Astrocyte (in vitro differentiated cells and primary cell): ENCODE measurements around the gene POLR3B. TPM values are rescaled to one million over a fixed set of nuclear protein-coding genes. Genes with fewer than 3 reads are reported as not detected.
"Not testable (repeated sequence)": the region's sequence is repeated elsewhere in the genome, so short reads cannot be mapped to it uniquely, and the experiment has no call there.

ENCODE experiments used
- DNase-seq: peaks from one replicate; pipeline ENCODE4 v3.0.0-alpha.2; 2010; ENCODE audit warnings: low read depth
- FAIRE-seq: peaks from 2 replicates; lab custom pipeline; 2011; peaks lifted over from hg19 to GRCh38; lab: Jason Lieb, UNC
- H2AFZ ChIP-seq: 2 replicates; pipeline ENCODE4 v1.6.0; 2012; ENCODE audit warnings: low read depth, low read length, inconsistent platforms
- H3K27ac ChIP-seq: 2 replicates; pipeline ENCODE4 v1.5.1; 2011; ENCODE audit warnings: low read depth, low read length, inconsistent platforms
- H3K27me3 ChIP-seq: 2 replicates; pipeline ENCODE4 v1.6.0; 2011; ENCODE audit warnings: low read length, inconsistent platforms; ENCODE audit not compliant: insufficient read depth
- H3K36me3 ChIP-seq: 2 replicates; pipeline ENCODE4 v1.5.1; 2011; ENCODE audit warnings: low read length, inconsistent platforms; ENCODE audit not compliant: insufficient read depth
- H3K4me1 ChIP-seq: 2 replicates; pipeline ENCODE4 v1.5.1; 2011; ENCODE audit warnings: low read length, inconsistent platforms; ENCODE audit not compliant: insufficient read depth
- H3K4me2 ChIP-seq: 2 replicates; pipeline ENCODE4 v1.6.0; 2012; ENCODE audit warnings: low read length, inconsistent platforms
- H3K4me3 ChIP-seq: 2 replicates; pipeline ENCODE4 v1.5.1; 2011; ENCODE audit warnings: low read depth, mild to moderate bottlenecking, low read length, inconsistent platforms; ENCODE audit not compliant: insufficient read depth
- H3K79me2 ChIP-seq: 2 replicates; pipeline ENCODE4 v1.6.0; 2012; ENCODE audit warnings: mild to moderate bottlenecking, low read length, inconsistent platforms; ENCODE audit not compliant: insufficient read depth
- H3K9ac ChIP-seq: 2 replicates; pipeline ENCODE4 v1.6.0; 2012; ENCODE audit warnings: mild to moderate bottlenecking, low read length, inconsistent platforms
- H3K9me3 ChIP-seq: 2 replicates; pipeline ENCODE4 v1.5.1; 2012; ENCODE audit warnings: low read depth, mild to moderate bottlenecking, low read length, inconsistent platforms; ENCODE audit not compliant: insufficient read depth
- H4K20me1 ChIP-seq: 2 replicates; pipeline ENCODE4 v1.6.0; 2012; ENCODE audit warnings: low read length, inconsistent platforms; ENCODE audit not compliant: insufficient read depth
- H3K27ac Mint-ChIP-seq: one replicate; pipeline ENCODE4 v1.8.0; 2021; ENCODE audit warnings: mild to moderate bottlenecking, mixed read lengths; ENCODE audit not compliant: unreplicated experiment
- H3K27me3 Mint-ChIP-seq: one replicate; pipeline ENCODE4 v1.8.0; 2021; ENCODE audit warnings: low read depth, mixed read lengths; ENCODE audit not compliant: unreplicated experiment
- H3K36me3 Mint-ChIP-seq: one replicate; pipeline ENCODE4 v1.8.0; 2021; ENCODE audit warnings: low read depth, mixed read lengths; ENCODE audit not compliant: unreplicated experiment
- H3K4me1 Mint-ChIP-seq: one replicate; pipeline ENCODE4 v1.8.0; 2021; ENCODE audit warnings: low read depth, mixed read lengths; ENCODE audit not compliant: unreplicated experiment
- H3K4me3 Mint-ChIP-seq: one replicate; pipeline ENCODE4 v1.8.0; 2021; ENCODE audit warnings: mild to moderate bottlenecking, moderate library complexity, mixed read lengths; ENCODE audit not compliant: unreplicated experiment
- H3K9me3 Mint-ChIP-seq: one replicate; pipeline ENCODE4 v1.8.0; 2021; ENCODE audit warnings: mild to moderate bottlenecking, mixed read lengths; ENCODE audit not compliant: unreplicated experiment
- EZH2 ChIP-seq: IDR thresholded peaks from 2 replicates; pipeline ENCODE4 v1.6.1; 2012; ENCODE audit warnings: mild to moderate bottlenecking, low read length, inconsistent platforms; ENCODE audit not compliant: insufficient read depth
- total RNA-seq: library from RNA; stranded (reverse); gene quantifications from 2 replicates; pipeline ENCODE4 v1.2.1, GENCODE V29; 2021
- TF ChIP-seq, protein P1 (sequence below): IDR thresholded peaks from 2 replicates; pipeline ENCODE4 v1.5.1; 2011; ENCODE audit warnings: low read depth, mild to moderate bottlenecking, inconsistent platforms, low read length, moderate library complexity; ENCODE audit not compliant: insufficient read depth

The POLR3B gene
- total RNA-seq, 1 donor from 2014 or later: 10.9 TPM

DNA sequence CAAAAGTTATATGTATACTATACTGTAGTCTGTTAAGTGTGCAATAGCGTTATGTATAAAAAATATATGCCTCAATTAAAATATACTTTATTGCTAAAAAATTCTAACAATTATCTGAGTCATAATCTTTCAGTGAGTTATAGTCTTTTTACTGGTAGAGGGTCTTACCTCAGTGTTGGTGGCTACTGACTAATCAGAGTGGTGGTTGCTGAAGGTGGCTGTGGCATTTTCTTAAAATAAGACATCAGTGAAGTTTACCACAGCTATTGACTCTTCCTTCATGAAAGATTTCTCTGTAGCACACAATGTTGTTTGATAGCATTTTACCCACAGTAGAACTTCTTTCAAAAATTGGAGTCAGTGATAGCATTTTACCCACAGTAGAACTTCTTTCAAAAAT is 23.4 kb downstream of the POLR3B start:
- DNase-seq (peak; percentile 24), FAIRE-seq (no peak)
- H3K36me3 ChIP-seq: peaks cover 7% of the 10 kb centered on the region
- no peak overlapping the region for H3K9ac ChIP-seq
- H3K27ac Mint-ChIP-seq: no peak overlapping the region
- no peaks in the 10 kb centered on the region for H3K9me3 ChIP-seq
- peaks cover 2% of the 10 kb centered on the region for H3K4me1 Mint-ChIP-seq
- H3K4me1 ChIP-seq: no peaks in the 10 kb centered on the region
- no peak overlapping the region for H3K4me2 ChIP-seq
- no peak overlapping the region for H3K27ac ChIP-seq
- H3K4me3 ChIP-seq: no peak overlapping the region
- H3K79me2 ChIP-seq: no peaks in the 10 kb centered on the region
- no peaks in the 10 kb centered on the region for H3K27me3 Mint-ChIP-seq
- H3K27me3 ChIP-seq: no peaks in the 10 kb centered on the region
- H3K4me3 Mint-ChIP-seq: no peak overlapping the region
- no peak overlapping the region for H2AFZ ChIP-seq
- no peak for TF ChIP-seq EZH2
- TF ChIP-seq, protein P1, sequence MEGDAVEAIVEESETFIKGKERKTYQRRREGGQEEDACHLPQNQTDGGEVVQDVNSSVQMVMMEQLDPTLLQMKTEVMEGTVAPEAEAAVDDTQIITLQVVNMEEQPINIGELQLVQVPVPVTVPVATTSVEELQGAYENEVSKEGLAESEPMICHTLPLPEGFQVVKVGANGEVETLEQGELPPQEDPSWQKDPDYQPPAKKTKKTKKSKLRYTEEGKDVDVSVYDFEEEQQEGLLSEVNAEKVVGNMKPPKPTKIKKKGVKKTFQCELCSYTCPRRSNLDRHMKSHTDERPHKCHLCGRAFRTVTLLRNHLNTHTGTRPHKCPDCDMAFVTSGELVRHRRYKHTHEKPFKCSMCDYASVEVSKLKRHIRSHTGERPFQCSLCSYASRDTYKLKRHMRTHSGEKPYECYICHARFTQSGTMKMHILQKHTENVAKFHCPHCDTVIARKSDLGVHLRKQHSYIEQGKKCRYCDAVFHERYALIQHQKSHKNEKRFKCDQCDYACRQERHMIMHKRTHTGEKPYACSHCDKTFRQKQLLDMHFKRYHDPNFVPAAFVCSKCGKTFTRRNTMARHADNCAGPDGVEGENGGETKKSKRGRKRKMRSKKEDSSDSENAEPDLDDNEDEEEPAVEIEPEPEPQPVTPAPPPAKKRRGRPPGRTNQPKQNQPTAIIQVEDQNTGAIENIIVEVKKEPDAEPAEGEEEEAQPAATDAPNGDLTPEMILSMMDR: no peak
- peaks cover 22% of the 10 kb centered on the region for H3K9me3 Mint-ChIP-seq
- no peaks in the 10 kb centered on the region for H4K20me1 ChIP-seq
- peaks cover 49% of the 10 kb centered on the region for H3K36me3 Mint-ChIP-seq

DNA sequence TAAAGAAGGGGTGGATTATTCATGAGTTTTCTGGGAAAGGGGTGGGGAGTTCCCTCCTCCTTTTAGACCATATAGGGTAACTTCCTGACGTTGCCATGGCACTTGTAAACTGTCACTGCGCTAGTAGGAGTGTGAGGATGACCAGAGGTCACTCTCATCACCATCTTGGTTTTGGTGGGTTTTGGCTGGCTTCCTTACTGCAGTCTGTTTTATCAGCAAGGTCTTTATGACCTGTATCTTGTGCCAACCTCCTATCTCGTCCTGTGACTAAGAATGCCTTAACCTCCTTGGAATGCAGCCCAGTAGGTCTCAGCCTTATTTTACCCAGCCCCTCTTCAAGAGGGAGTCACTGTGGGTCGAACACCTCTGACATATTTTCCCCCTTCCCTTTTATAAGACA is 24.3 kb downstream of the POLR3B start:
- H3K27me3 Mint-ChIP-seq, H3K4me1 ChIP-seq, H3K4me2 ChIP-seq, H3K27me3 ChIP-seq, H3K4me1 Mint-ChIP-seq, H4K20me1 ChIP-seq, H3K9ac ChIP-seq, H2AFZ ChIP-seq, H3K27ac Mint-ChIP-seq, FAIRE-seq, H3K4me3 Mint-ChIP-seq, DNase-seq, H3K36me3 ChIP-seq, H3K4me3 ChIP-seq, H3K79me2 ChIP-seq, H3K27ac ChIP-seq, H3K9me3 ChIP-seq: not testable (repeated sequence)
- Mint-ChIP-seq H3K36me3 (peaks cover 46% of the 10 kb centered on the region), H3K9me3 (peaks cover 22% of the 10 kb centered on the region)

DNA sequence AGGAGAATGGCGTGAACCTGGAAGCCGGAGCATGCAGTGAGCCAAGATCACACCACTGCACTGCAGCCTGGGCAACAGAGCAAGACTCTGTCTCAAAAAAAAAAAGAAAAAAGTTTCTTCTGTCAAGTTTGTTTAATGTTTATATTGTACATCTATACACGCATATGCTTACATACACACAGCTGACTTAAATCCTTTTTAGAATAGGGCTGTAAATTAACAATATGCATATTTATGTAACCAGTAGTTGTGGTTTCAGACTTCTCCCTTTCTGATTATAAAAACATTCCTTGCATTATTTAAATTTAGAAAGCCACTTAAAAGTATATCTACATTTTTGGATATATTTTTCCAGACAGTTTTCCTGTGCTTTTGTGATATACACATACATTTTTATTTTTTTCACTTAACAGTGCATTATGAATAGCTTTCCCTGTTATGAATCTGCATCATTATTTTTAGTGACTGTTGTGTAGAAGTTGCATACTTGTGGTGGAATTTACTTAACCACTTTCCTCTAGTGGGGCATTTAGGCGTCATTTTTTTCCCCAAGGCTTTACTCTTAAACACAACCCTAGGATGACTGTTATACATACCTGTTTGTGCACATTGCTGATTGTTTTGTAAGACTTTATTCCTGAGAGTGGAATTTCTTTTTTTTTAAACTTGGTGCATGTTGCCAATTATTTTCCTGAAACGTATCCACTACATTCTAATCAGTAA is 29.4 kb downstream of the POLR3B start:
- Histone ChIP-seq H3K27ac (no peak overlapping the region), H3K4me3 (no peak overlapping the region), H3K9ac (no peak overlapping the region), H2AFZ (no peak overlapping the region), H3K4me1 (no peaks in the 10 kb centered on the region), H3K4me2 (no peak overlapping the region), H3K79me2 (no peaks in the 10 kb centered on the region), H3K27me3 (no peaks in the 10 kb centered on the region), H3K36me3 (no peaks in the 10 kb centered on the region), H4K20me1 (no peaks in the 10 kb centered on the region), H3K9me3 (no peaks in the 10 kb centered on the region)
- Mint-ChIP-seq H3K27me3 (no peaks in the 10 kb centered on the region), H3K36me3 (peaks cover 21% of the 10 kb centered on the region), H3K4me1 (no peaks in the 10 kb centered on the region), H3K4me3 (no peak overlapping the region), H3K9me3 (peaks cover 12% of the 10 kb centered on the region), H3K27ac (no peak overlapping the region)
- no peak for FAIRE-seq
- TF ChIP-seq, protein P1: no peak
- no peak for TF ChIP-seq EZH2
- peak; percentile 91 for DNase-seq
